Common myeloid progenitor, CD34-positive (primary cell): ENCODE data around the gene TFDP2.
A peak's percentile ranks its signal among the peaks of the same experiment; 100 is the strongest.

Source experiments
- CTCF ChIA-PET: fragments of 350-600 bp; sonication (Branson Sonifier 250); formaldehyde crosslinking; loops from one replicate; lab custom pipeline; 2021; ENCODE audit warnings: antibody characterized with exemption; lab: Charles Lee
- POLR2A ChIA-PET: fragments of 350-600 bp; sonication (Branson Sonifier 250); formaldehyde crosslinking; loops from one replicate; lab custom pipeline; 2021; ENCODE audit warnings: antibody characterized with exemption; lab: Charles Lee
- DNase-seq, 3 donors: peaks; one replicate each; pipeline versions ENCODE4 v3.0.0 to v3.0.0-alpha.2; 2013
- H3K27ac ChIP-seq, 2 experiments: 1 replicate in 1 of 2; 2 replicates in 1 of 2; pipeline ENCODE4 v1.7.0; 2013; ENCODE audit warnings: inconsistent platforms in 2 of 2, low read length in 2 of 2, mild to moderate bottlenecking in 2 of 2, low read depth in 1 of 2, moderate library complexity in 1 of 2; ENCODE audit not compliant: severe bottlenecking in 2 of 2, insufficient read depth in 1 of 2, poor library complexity in 1 of 2
- H3K27me3 ChIP-seq, 5 experiments: replicated peaks in 2 of 5; 1 replicate in 3 of 5; 2 replicates in 2 of 5; pipeline versions ENCODE4 v1.6.1 to v1.7.0; 2013; ENCODE audit warnings: low read length in 4 of 5, mild to moderate bottlenecking in 2 of 5, moderate library complexity in 2 of 5, inconsistent platforms in 1 of 5; ENCODE audit not compliant: insufficient read depth in 5 of 5, control insufficient read depth in 4 of 5
- H3K36me3 ChIP-seq, 4 experiments: 1 replicate in 2 of 4; 2 replicates in 2 of 4; pipeline versions ENCODE4 v1.6.1 to v1.7.0; 2013; ENCODE audit warnings: low read length in 3 of 4, control low read depth in 1 of 4, mild to moderate bottlenecking in 1 of 4; ENCODE audit not compliant: control insufficient read depth in 4 of 4, insufficient read depth in 4 of 4
- H3K4me1 ChIP-seq, 4 experiments: 1 replicate in 3 of 4; 2 replicates in 1 of 4; pipeline versions ENCODE4 v1.6.1 to v1.7.1; 2013; ENCODE audit warnings: low read length in 3 of 4, mild to moderate bottlenecking in 3 of 4, control low read depth in 1 of 4, inconsistent platforms in 1 of 4, moderate library complexity in 1 of 4; ENCODE audit not compliant: control insufficient read depth in 4 of 4, insufficient read depth in 4 of 4; ENCODE audit errors: control extremely low read depth in 1 of 4
- H3K4me3 ChIP-seq, 7 experiments: 1 replicate in 4 of 7; 2 replicates in 3 of 7; pipeline versions ENCODE4 v1.5.1 to v1.7.0; 2013; ENCODE audit warnings: mild to moderate bottlenecking in 7 of 7, low read length in 6 of 7, moderate library complexity in 6 of 7, inconsistent platforms in 2 of 7, low read depth in 2 of 7, control low read depth in 1 of 7; ENCODE audit not compliant: insufficient read depth in 4 of 7, control insufficient read depth in 1 of 7; ENCODE audit errors: extremely low read depth in 1 of 7
- H3K9me3 ChIP-seq, 5 experiments: 1 replicate in 4 of 5; 2 replicates in 1 of 5; pipeline versions ENCODE4 v1.6.1 to v1.7.1; 2013; ENCODE audit warnings: low read length in 4 of 5, mild to moderate bottlenecking in 2 of 5, inconsistent platforms in 1 of 5, low read depth in 1 of 5, moderate library complexity in 1 of 5; ENCODE audit not compliant: control insufficient read depth in 4 of 5, insufficient read depth in 2 of 5; ENCODE audit errors: control extremely low read depth in 1 of 5
- WGBS: methylation state at CpG from one replicate; pipeline ENCODE4 v1.1.5; 2013; ENCODE audit not compliant: insufficient coverage; 5-methylcytosine and 5-hydroxymethylcytosine counted together

The TFDP2 gene

GRCh38 chr3:142029791-142030190 is 119.6 kb downstream of the TFDP2 start:
- CTCF ChIA-PET: interaction anchor here (0.7 to 3.0 kb wide), 4 partner anchors 10 to 97 kb away, joined by 3 to 10 read pairs (median 3); no protein-coding TSS in a partner anchor
- WGBS: 100% methylated on average over 4 of the region's 5 CpGs
- no peak for DNase-seq
- H3K4me3 ChIP-seq: no peak overlapping the region
- peaks cover 0 to 3% (median 0%) of the 10 kb centered on the region in 4 experiments for H3K36me3 ChIP-seq
- H3K27me3 ChIP-seq: no peaks in the 10 kb centered on the region
- no peak overlapping the region for H3K27ac ChIP-seq
- H3K9me3 ChIP-seq: peaks cover 0 to 2% (median 0%) of the 10 kb centered on the region in 5 experiments
- peaks cover 5 to 25% (median 15%) of the 10 kb centered on the region in 4 experiments for H3K4me1 ChIP-seq
- POLR2A ChIA-PET: no interaction called here

- DNase-seq: no peak
- no peaks in the 10 kb centered on the region for H3K27me3 ChIP-seq
- POLR2A ChIA-PET: no interaction called here
- H3K36me3 ChIP-seq: peaks cover 0 to 6% (median 3%) of the 10 kb centered on the region in 4 experiments
- H3K4me1 ChIP-seq: peaks cover 5 to 25% (median 15%) of the 10 kb centered on the region in 4 experiments
- H3K4me3 ChIP-seq: peak overlapping the region in 1 of 7 experiments; percentile 77
- peak overlapping the region in 1 of 2 experiments; percentile 40 for H3K27ac ChIP-seq
- WGBS: 65% methylated on average over 2 of the region's 3 CpGs
- H3K9me3 ChIP-seq: peaks cover 0 to 2% (median 0%) of the 10 kb centered on the region in 5 experiments
- CTCF ChIA-PET: interaction anchor here (0.7 to 3.0 kb wide), 5 partner anchors 11 to 122 kb away, joined by 3 to 10 read pairs (median 3); no protein-coding TSS in a partner anchor
Observed at GRCh38 chr3:142029052-142029642, 120.2 kb downstream of the TFDP2 start.

GRCh38 chr3:142028243-142028777 is 121.0 kb downstream of the TFDP2 start:
- no peaks in the 10 kb centered on the region for H3K27me3 ChIP-seq
- peak overlapping the region in 6 of 7 experiments; percentile 74 to 92 (median 83) for H3K4me3 ChIP-seq
- peak overlapping the region; percentile 64 to 86 for H3K27ac ChIP-seq
- CTCF ChIA-PET: interaction anchor here (0.7 to 3.0 kb wide), 6 partner anchors 9 to 123 kb away, joined by 3 to 10 read pairs (median 4); no protein-coding TSS in a partner anchor
- WGBS: no CpG with 5 or more reads among the region's 4 CpGs
- H3K36me3 ChIP-seq: peaks cover 0 to 8% (median 5%) of the 10 kb centered on the region in 4 experiments
- POLR2A ChIA-PET: interaction anchor here (0.6 to 1.0 kb wide), 2 partner anchors 18 to 188 kb away, joined by 3 to 4 read pairs; no protein-coding TSS in a partner anchor
- H3K9me3 ChIP-seq: peaks cover 0 to 2% (median 0%) of the 10 kb centered on the region in 5 experiments
- DNase-seq: peak; percentile 90 to 97 (median 96)
- peaks cover 5 to 25% (median 15%) of the 10 kb centered on the region in 4 experiments for H3K4me1 ChIP-seq

GRCh38 chr3:142027735-142028134 is 121.6 kb downstream of the TFDP2 start:
- H3K36me3 ChIP-seq: peaks cover 0 to 8% (median 5%) of the 10 kb centered on the region in 4 experiments
- no CpG with 5 or more reads among the region's 2 CpGs for WGBS
- peak; percentile 58 to 79 (median 75) for DNase-seq
- peaks cover 0 to 2% (median 0%) of the 10 kb centered on the region in 5 experiments for H3K9me3 ChIP-seq
- peaks cover 5 to 29% (median 15%) of the 10 kb centered on the region in 4 experiments for H3K4me1 ChIP-seq
- H3K4me3 ChIP-seq: peak overlapping the region in 6 of 7 experiments; percentile 74 to 92 (median 83)
- POLR2A ChIA-PET: interaction anchor here (1.0 kb wide), 1 partner anchor 18 kb away, joined by 4 read pairs; no protein-coding TSS in a partner anchor
- no peaks in the 10 kb centered on the region for H3K27me3 ChIP-seq
- peak overlapping the region; percentile 64 to 86 for H3K27ac ChIP-seq
- CTCF ChIA-PET: interaction anchor here (1.2 to 2.5 kb wide), 4 partner anchors 9 to 97 kb away, joined by 3 to 6 read pairs (median 4); no protein-coding TSS in a partner anchor

GRCh38 chr3:142027300-142027699 is 122.0 kb downstream of the TFDP2 start:
- Histone ChIP-seq H3K36me3 (peaks cover 0 to 8% (median 5%) of the 10 kb centered on the region in 4 experiments), H3K4me3 (peak overlapping the region in 6 of 7 experiments; percentile 74 to 92 (median 83)), H3K27me3 (no peaks in the 10 kb centered on the region), H3K4me1 (peaks cover 5 to 32% (median 19%) of the 10 kb centered on the region in 4 experiments), H3K9me3 (peaks cover 0 to 2% (median 0%) of the 10 kb centered on the region in 5 experiments), H3K27ac (peak overlapping the region; percentile 64 to 86)
- ChIA-PET CTCF (interaction anchor here (1.2 to 2.5 kb wide), 5 partner anchors 10 to 98 kb away, joined by 3 to 6 read pairs (median 5); no protein-coding TSS in a partner anchor), POLR2A (no interaction called here)
- peak in 1 of 3 donors; percentile 36 for DNase-seq
- WGBS: no CpG with 5 or more reads among the region's 3 CpGs

GRCh38 chr3:142026333-142026732 is 123.0 kb downstream of the TFDP2 start:
- Histone ChIP-seq H3K4me3 (peak overlapping the region in 5 of 7 experiments; percentile 28 to 87 (median 81)), H3K27me3 (no peaks in the 10 kb centered on the region), H3K27ac (peak overlapping the region in 1 of 2 experiments; percentile 86), H3K9me3 (no peaks in the 10 kb centered on the region), H3K4me1 (peaks cover 14 to 34% (median 25%) of the 10 kb centered on the region in 4 experiments), H3K36me3 (peaks cover 0 to 8% (median 5%) of the 10 kb centered on the region in 4 experiments)
- ChIA-PET POLR2A (no interaction called here), CTCF (interaction anchor here (0.8 to 2.5 kb wide), 5 partner anchors 8 to 114 kb away, joined by 3 to 6 read pairs (median 4); no protein-coding TSS in a partner anchor)
- DNase-seq: no peak
- no CpG with 5 or more reads among the region's 2 CpGs for WGBS
